ENCODE results near the gene FZR1.

DNA sequence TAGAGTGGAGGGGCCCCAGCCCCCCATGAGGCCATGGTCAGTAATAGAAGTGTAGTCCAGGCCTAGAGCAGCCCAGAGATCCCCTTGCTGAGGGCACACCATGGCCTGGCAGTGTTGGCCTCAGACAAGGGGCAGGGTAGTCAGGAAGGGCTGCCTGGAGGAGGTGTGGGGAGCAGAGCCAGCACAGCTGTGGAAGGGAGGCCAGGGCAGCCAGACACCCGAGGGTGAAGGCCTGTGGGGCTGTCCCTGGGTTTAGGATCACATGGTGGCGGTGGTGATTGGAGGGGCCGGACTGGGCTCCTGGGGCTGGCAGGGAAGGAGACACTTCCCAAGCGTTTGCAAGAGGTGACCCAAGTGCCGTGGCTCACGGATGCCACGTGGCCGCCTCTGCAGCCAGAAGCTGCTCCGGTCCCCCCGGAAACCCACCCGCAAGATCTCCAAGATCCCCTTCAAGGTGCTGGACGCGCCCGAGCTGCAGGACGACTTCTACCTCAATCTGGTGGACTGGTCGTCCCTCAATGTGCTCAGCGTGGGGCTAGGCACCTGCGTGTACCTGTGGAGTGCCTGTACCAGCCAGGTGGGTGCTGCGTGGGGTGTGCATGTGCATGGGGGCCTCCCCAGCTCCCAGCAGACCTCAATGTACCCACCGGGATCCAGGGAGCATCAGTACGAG is 21.3 kb downstream of the FZR1 start:
- TF ChIP-seq POLR2AphosphoS5 (IDR thresholded peaks at IDR 0.05; ENCODE audit: borderline replicate concordance, low read depth, low read length) (no peak), FOXP2 (optimal IDR thresholded peaks at IDR 0.05; ENCODE audit: control extremely low read depth, extremely low read length, insufficient read depth) (no peak)
